ENCODE results near the gene MZB1.

DNA sequence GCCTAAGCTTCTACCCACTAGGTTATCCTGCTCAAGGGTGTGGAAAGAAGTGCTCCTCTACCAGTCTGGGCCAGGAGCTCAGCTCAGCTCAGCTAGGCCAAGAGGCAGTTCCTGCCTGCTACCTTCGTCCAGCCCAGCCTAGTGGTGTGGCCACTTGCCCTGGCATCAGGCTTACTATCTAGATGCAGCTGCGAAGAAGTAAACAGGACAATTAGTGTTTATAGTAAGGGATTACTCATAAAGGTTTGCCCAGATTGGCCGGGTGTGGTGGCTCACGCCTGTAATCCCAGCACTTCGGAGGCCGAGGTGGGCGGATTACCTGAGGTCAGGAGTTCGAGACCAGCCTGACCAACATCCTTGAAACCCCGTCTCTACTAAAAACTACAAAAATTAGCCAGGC, 26.9 kb upstream of the MZB1 start:
- TF ChIP-seq CTCF (conservative IDR thresholded peaks at IDR 0.05) (no peak), ZFX (IDR thresholded peaks at IDR 0.05) (no peak)

All from C4-2B (cell line).